ENCODE results near the gene UBAC1.
"Not testable (repeated sequence)": the region's sequence is repeated elsewhere in the genome, so short reads cannot be mapped to it uniquely, and the experiment has no call there.

Gene UBAC1

GRCh38 chr9:135902655-135903357, 58.4 kb downstream of the UBAC1 start:
- DNase-seq (ENCODE audit: low read depth in 2 of 2, low spot score in 1 of 2): no peak

GRCh38 chr9:135901826-135902225, 59.3 kb downstream of the UBAC1 start:
- DNase-seq (ENCODE audit: low read depth in 2 of 2, low spot score in 1 of 2): no peak

GRCh38 chr9:135901031-135901758, 60.0 kb downstream of the UBAC1 start:
- DNase-seq (ENCODE audit: low read depth in 2 of 2, low spot score in 1 of 2): no peak

- no peak for DNase-seq (ENCODE audit: low read depth in 2 of 2, low spot score in 1 of 2)
Observed at GRCh38 chr9:135898634-135899407, 62.4 kb downstream of the UBAC1 start.

- DNase-seq (ENCODE audit: low read depth in 2 of 2, low spot score in 1 of 2): no peak
Observed at GRCh38 chr9:135896626-135897025, 64.5 kb downstream of the UBAC1 start.

GRCh38 chr9:135896205-135896604, 65.0 kb downstream of the UBAC1 start:
- DNase-seq (ENCODE audit: low read depth in 2 of 2, low spot score in 1 of 2): no peak

- no peak for DNase-seq (ENCODE audit: low read depth in 2 of 2, low spot score in 1 of 2)
Observed at GRCh38 chr9:135895202-135895848, 65.8 kb downstream of the UBAC1 start.

GRCh38 chr9:135893104-135893503, 68.1 kb downstream of the UBAC1 start:
- no peak for DNase-seq (ENCODE audit: low read depth in 2 of 2, low spot score in 1 of 2)

GRCh38 chr9:135892327-135892726, 68.8 kb downstream of the UBAC1 start:
- not testable (repeated sequence) for DNase-seq (ENCODE audit: low read depth in 2 of 2, low spot score in 1 of 2)

GRCh38 chr9:135891027-135891631, 70.0 kb downstream of the UBAC1 start:
- DNase-seq (ENCODE audit: low read depth in 2 of 2, low spot score in 1 of 2): no peak

- no peak for DNase-seq (ENCODE audit: low read depth in 2 of 2, low spot score in 1 of 2)
Observed at GRCh38 chr9:135890190-135891026, 70.8 kb downstream of the UBAC1 start.

GRCh38 chr9:135889564-135890189, 71.5 kb downstream of the UBAC1 start:
- no peak for DNase-seq (ENCODE audit: low read depth in 2 of 2, low spot score in 1 of 2)

GRCh38 chr9:135888766-135889394, 72.3 kb downstream of the UBAC1 start:
- no peak for DNase-seq (ENCODE audit: low read depth in 2 of 2, low spot score in 1 of 2)

GRCh38 chr9:135888126-135888765, 72.9 kb downstream of the UBAC1 start:
- DNase-seq (ENCODE audit: low read depth in 2 of 2, low spot score in 1 of 2): no peak

GRCh38 chr9:135887585-135888050, 73.6 kb downstream of the UBAC1 start:
- DNase-seq (ENCODE audit: low read depth in 2 of 2, low spot score in 1 of 2): peak in 1 of 2 donors; percentile 19

- DNase-seq (ENCODE audit: low read depth in 2 of 2, low spot score in 1 of 2): no peak
Observed at GRCh38 chr9:135887021-135887507, 74.1 kb downstream of the UBAC1 start.

- no peak for DNase-seq (ENCODE audit: low read depth in 2 of 2, low spot score in 1 of 2)
Observed at GRCh38 chr9:135886147-135886981, 74.8 kb downstream of the UBAC1 start.
